Measurements from ENCODE around the gene MESP2. TPM values are rescaled to one million over a fixed set of nuclear protein-coding genes. Genes with fewer than 3 reads are reported as not detected.

The MESP2 gene
- polyA plus RNA-seq, 4 donors, result 0.24 to 0.96 (median 0.36) TPM

GRCh38 chr15:89799011-89799911, 23.1 kb downstream of the MESP2 start:
- no peak for DNase-seq (ENCODE audit: low read depth in 4 of 4, low spot score in 3 of 4)

GRCh38 chr15:89799918-89800498, 23.9 kb downstream of the MESP2 start:
- no peak for DNase-seq (ENCODE audit: low read depth in 4 of 4, low spot score in 3 of 4)

DNA sequence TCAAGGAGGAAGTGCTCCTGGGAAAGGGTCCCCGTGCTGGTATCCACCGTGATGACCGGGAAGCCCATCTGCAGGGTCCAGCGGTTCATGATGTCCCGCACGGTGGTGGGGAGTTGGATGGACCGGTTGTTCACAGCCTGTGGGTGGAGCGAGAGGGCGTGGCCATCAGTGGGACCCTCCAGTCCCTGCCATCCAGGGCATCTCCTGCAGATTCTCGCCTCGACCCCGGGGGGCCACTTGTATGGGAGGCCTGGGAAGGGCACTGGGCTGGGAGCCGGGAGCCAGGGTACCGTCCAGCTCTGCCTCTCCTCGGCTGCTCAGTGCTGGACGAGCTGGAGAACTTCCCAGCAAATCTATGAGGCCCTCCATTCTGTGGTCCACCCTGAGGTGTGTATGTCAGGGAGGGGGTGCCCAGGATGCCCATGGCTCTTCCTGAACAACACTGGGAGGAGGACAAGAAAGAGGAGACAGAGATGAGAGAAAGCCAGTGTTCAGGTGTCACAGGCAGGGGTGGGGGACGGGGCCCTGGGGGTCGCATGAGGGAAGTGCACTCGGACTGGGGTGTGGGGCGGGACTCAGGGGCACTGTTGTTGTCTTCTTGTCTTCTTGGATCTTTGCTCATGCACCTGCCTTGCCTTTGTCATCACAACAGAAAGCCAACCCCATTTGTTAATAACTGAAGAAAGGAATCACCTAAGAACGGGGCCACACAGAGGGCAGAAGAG, 25.5 kb downstream of the MESP2 start:
- DNase-seq (ENCODE audit: low read depth in 4 of 4, low spot score in 3 of 4), result no peak

DNA sequence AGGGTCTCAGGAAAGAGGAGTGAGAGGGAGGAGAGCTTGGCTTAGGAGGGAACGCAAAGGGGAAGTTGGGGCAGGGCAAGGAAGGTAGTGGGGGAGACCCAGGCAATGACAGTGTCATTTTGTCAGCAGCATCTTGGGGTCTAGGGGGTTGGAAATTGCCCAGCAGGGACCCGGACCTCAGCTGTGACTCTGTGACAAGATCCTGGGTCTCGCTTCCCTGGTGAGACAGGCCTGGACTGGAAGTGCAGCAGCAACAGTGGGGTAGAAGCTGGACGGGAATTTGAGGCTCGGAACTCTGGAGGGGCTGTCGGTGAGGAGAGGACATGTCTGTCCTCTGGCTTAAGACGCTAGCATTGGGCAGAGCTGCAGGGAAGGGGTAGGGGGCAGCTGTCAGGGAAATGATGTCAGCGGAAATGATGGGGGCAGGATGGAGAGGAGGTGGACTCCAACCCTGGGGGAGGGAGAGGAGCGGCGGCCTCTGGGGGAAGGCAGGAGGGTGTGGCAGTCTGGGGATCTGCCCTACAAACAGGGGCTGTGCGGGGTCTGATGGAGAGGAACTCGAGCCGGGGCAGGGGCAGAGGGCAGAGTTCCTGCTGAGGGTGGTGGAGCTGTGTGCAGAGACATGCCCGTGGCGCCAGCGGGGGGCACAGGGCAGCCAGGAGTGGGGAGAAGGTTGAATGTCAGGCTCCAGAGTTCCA, 26.2 kb downstream of the MESP2 start:
- no peak for DNase-seq (ENCODE audit: low read depth in 4 of 4, low spot score in 3 of 4)

- DNase-seq (ENCODE audit: low read depth in 4 of 4, low spot score in 3 of 4), result no peak
Measured at GRCh38 chr15:89802986-89803824, 27.1 kb downstream of the MESP2 start.

DNA sequence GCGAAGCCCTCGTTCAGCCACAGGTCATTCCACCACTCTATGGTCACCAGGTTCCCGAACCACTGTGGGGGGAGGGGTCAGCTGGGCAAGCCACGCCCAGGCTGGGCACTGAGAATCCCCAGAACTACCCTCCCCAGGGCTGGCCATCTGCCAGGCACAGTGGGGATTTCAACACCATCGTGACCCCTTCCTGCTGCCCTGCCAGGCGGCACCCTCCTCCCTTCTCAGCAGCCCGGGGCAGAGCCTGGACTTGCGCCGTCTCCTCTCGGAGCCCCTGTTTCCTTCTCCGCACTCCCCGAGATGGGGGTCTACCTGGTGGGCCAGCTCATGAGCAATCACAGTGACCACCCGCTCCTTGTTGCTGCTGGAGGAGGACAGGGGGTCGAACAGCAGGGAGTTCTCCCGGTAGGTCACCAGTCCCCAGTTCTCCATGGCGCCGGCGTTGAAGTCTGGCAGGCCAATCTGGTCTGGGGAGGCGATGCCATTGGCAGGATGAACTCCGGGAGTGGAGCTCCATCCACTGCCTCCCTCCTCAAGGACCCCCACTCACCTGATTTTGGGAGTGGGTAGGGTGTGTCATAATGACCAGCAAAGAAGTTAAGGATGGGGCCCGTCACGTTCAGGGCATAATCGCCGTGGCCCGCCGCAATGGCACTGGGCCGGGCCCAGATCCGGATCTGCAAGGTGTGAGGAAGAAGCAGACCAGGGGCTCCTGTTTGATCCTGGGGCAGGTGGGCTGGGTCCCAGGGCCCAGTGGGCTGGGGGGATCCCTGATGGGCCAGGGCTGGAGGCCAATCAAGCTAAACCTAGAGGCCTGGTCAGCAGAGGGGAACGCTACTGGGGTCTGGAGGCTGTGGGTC, 28.0 kb downstream of the MESP2 start:
- no peak for DNase-seq (ENCODE audit: low read depth in 4 of 4, low spot score in 3 of 4)

DNA sequence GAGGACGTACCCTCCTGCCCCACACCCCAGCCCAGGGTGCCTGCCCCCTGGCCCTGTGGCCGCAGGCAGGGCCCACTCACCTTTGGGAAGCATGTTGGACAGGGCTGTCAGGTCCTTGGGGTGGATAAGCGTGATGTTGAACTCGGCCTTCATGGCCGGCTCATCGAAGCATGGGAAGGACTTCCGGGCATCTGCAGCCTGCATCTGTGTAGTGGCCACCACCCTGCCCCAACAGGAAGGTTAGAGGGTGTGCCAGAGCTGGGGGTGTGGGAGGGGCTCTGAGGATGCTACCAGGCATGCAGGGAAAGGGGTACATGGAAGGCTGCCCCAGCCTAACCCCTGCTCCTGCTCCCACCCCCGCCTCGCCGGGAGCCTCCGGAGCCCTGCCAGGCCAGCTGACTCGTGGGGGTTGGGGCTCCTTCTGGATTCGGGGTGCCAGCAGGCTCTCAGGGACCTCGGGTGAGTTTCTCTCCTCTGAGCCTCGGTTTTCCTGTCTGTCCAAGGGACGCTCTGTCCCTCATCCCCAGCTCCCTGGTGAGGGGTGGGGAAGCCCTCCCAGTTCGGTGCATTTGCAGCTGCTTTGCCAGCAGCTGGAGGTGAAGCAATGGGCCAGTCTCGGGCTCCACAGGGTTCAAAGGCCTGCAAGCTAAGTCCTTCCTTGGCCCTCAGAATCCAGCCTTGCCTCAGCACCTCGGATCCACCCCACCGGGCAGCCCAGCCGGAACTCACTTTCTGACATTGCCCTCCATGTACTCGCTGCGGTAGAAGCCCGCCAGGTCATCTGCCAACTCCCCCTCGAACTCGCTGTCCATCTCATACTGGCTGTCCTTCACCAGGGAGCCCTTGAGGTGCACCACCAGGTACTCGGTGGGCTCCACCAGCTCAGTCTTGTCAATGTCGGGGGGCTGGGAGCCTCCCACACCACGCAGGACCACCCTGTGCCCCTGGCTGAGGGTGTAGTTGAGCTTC, 29.4 kb downstream of the MESP2 start:
- DNase-seq (ENCODE audit: low read depth in 4 of 4, low spot score in 3 of 4), result no peak

- no peak for DNase-seq (ENCODE audit: low read depth in 4 of 4, low spot score in 3 of 4)
Measured at GRCh38 chr15:89806210-89806558, 30.1 kb downstream of the MESP2 start.

DNA sequence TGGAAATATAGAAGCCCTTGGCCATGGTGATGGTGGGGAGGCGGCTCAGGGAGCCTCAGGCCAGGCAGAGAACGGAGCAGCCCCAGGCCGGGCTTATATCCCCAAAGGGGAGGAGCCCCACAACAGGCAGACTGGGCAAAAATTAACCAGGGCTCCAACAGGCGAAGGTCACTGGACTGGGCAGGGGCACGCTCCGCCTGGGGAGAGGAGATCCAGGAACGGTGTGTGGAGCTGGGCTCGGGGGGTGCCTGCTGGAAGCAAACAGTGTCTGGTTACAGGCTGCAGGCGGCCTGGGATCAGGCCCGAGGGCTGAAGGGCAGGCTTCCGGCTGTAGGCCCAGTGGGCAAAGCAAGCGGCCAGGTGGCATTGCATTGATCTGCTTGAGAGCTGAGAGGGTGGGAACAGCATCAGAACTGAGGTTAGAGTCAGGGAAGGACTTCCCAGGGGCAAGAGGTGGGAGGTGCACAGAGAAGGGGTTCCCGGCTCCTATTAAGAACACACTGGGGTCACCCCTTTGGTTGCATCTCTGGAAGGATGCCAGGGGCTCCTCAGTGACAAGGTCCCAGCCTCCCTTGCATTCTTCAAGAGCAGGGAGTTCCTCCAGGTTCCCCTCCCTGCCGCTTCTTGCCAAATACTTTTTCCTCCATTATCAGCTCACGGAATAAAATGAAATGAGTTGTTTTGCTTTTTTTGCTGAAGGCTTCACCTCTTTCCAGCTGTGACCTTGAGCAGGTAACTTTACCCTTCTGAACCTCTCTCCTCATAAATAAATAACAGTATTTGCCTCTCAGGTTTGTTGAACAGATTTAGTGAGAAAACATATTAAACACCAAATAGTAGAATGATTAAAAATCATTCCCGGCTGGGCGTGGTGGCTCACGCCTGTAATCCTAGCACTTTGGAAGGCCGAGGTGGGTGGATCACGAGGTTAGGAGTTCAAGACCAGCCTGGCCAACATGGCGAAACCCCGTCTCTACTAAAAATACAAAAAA, 30.7 kb downstream of the MESP2 start:
- DNase-seq (ENCODE audit: low read depth in 4 of 4, low spot score in 3 of 4), result no peak

DNA sequence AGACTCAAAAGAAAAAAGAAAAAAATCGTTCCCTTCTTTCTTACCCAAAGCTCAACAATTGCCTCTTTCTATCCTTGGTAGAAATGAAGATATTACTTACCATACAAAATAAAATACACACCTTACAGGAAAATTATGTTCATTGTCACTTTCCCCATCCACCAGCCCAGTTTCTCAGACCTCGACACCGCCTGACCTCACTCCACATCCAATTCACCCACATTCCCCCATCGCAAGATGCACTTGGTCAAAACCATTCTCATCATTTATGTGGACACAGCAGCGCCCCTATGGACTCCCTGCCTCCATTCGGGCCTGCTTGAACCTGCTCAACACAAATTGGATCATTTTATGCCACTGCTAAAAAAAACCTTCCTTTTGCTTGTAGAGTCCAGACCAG, 31.6 kb downstream of the MESP2 start:
- no peak for DNase-seq (ENCODE audit: low read depth in 4 of 4, low spot score in 3 of 4)

- no peak for DNase-seq (ENCODE audit: low read depth in 4 of 4, low spot score in 3 of 4)
Measured at GRCh38 chr15:89808160-89808870, 32.2 kb downstream of the MESP2 start.

DNA sequence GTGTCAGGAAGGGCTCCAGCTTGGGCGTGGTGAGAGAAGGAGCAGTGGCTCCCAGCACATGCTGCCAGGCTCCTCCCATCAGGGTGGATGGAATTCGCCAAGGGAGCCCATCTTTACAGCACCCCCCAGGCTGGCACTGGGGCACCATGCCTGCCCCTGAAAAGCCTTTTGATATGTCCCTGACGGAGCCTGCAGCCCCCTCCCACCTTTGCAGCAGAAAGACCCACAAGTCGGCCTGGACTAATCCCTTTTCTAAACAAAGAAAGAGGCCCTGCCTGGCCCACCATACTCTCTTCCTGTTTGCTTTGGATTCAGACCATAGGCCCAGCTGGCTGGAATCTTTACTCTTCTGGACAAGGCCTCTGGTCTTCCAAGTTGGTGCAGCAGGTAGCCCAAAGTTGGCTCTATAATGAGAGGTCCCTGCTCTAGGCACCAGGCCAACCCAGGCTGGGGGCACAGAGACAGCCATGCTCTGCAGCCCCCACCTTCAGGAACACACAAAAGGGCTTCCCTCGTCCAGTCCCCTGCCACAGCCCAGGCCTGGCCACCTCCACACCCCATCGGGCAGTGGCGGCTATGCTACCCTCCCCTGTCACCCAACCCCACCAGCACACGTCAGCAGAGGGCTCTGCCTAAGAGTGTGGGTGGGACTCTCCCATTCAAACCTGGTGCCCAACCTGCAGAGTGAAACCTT, 33.1 kb downstream of the MESP2 start:
- DNase-seq (ENCODE audit: low read depth in 4 of 4, low spot score in 3 of 4), result no peak

- DNase-seq (ENCODE audit: low read depth in 4 of 4, low spot score in 3 of 4), result no peak
Measured at GRCh38 chr15:89809787-89810148, 33.6 kb downstream of the MESP2 start.

GRCh38 chr15:89810837-89811236, 34.7 kb downstream of the MESP2 start:
- no peak for DNase-seq (ENCODE audit: low read depth in 4 of 4, low spot score in 3 of 4)

- DNase-seq (ENCODE audit: low read depth in 4 of 4, low spot score in 3 of 4), result no peak
Measured at GRCh38 chr15:89812011-89812846, 36.1 kb downstream of the MESP2 start.
